Heart left ventricle (tissue), 16 donors: ENCODE results near the gene DHCR7. TPM values are rescaled to one million over a fixed set of nuclear protein-coding genes. Genes with fewer than 3 reads are reported as not detected.

Source experiments
- ATAC-seq, 4 donors: fragments of 200-7000 bp; cut with Tn5 transposase; one replicate each; pipeline ENCODE4 v1.9.1; 2020 to 2022; ENCODE audit warnings: moderate library complexity in 4 of 4, mild to moderate bottlenecking in 3 of 4, moderate number of reproducible peaks in 1 of 4
- DNase-seq, 5 donors: peaks; one replicate each; pipeline ENCODE4 v3.0.0-alpha.2; 2020
- H3K27ac ChIP-seq, 12 donors: fragments of 200-600 bp; sonication (generic) in 4 of 12; one replicate each; pipeline versions ENCODE4 v1.5.0 to v1.8.0; 2016 to 2022; ENCODE audit warnings: mild to moderate bottlenecking in 2 of 12
- H3K27me3 ChIP-seq, 9 donors: fragments of 200-600 bp; sonication (generic) in 2 of 9; one replicate each; pipeline versions ENCODE4 v1.5.1 to v1.8.0; 2016 to 2022; ENCODE audit warnings: mild to moderate bottlenecking in 3 of 9
- H3K36me3 ChIP-seq, 9 donors: fragments of 200-600 bp; sonication (generic) in 2 of 9; one replicate each; pipeline versions ENCODE4 v1.5.0 to v1.8.0; 2018 to 2022; ENCODE audit warnings: mild to moderate bottlenecking in 2 of 9
- H3K4me1 ChIP-seq, 12 donors: fragments of 200-600 bp; sonication (generic) in 4 of 12; one replicate each; pipeline versions ENCODE4 v1.5.0 to v1.8.0; 2016 to 2022; ENCODE audit warnings: mild to moderate bottlenecking in 3 of 12
- H3K4me3 ChIP-seq, 12 donors: fragments of 200-600 bp; sonication (generic) in 4 of 12; one replicate each; pipeline versions ENCODE4 v1.5.0 to v1.8.0; 2017 to 2022; ENCODE audit warnings: mild to moderate bottlenecking in 9 of 12, moderate library complexity in 4 of 12
- H3K9me3 ChIP-seq, 12 donors: fragments of 200-600 bp; sonication (generic) in 4 of 12; one replicate each; pipeline versions ENCODE4 v1.5.0 to v1.8.0; 2016 to 2022; ENCODE audit warnings: mild to moderate bottlenecking in 1 of 12
- CTCF ChIP-seq, 12 donors: fragments of 200-600 bp; sonication (generic) in 4 of 12; IDR thresholded peaks; one replicate each; pipeline versions ENCODE4 v1.5.0 to v1.8.0; 2018 to 2022; ENCODE audit warnings: antibody characterized with exemption in 12 of 12, mild to moderate bottlenecking in 5 of 12
- POLR2A ChIP-seq, 2 donors: fragments of 450-650 bp; IDR thresholded peaks; one replicate each; pipeline ENCODE4 v1.6.1; 2017; ENCODE audit warnings: antibody characterized with exemption in 2 of 2, mild to moderate bottlenecking in 2 of 2, moderate library complexity in 2 of 2
- WGBS, 4 donors: extraction: QIAGEN DNeasy Blood & Tissue Kit in 2 of 4; methylation state at CpG; one replicate each; pipeline versions ENCODE4 v1.1.5 to v1.1.7; 2013 to 2018; 5-methylcytosine and 5-hydroxymethylcytosine counted together
- intact Hi-C, 10 donors: fragments of 100-400 bp; cut with DNase I; formaldehyde crosslinking; loops; one replicate each; pipeline versions ENCODE4 v1.11.1 to v1.14.2; 2022
- polyA plus RNA-seq, 2 donors: library from polyadenylated mRNA; stranded (reverse); fragments of 200-250 nt; gene quantifications; one replicate each; pipeline ENCODE4 v1.2.3, GENCODE V29; 2013
- total RNA-seq, 9 donors: library from RNA; depleted of rRNA in 2 of 9; stranded (reverse); fragments of >200 nt in 2 of 9; fragmentation: NEBNext Ultra II Directional in 3 of 9; extraction: Animal tissue kit (Norgen Biotek cat#: 25700) in 3 of 9; gene quantifications; one replicate each; pipeline versions ENCODE4 v1.1.0 to v1.2.4, GENCODE V29; 2016 to 2023
- donor health status: ischemic (EF 13 %, LVEDD 7.1; RV severe dilation, severe dysfunction).
- donor health status: healthy with polysubstance abuse.
- donor health status: DM: no; HTN: yes; CAD: no.
- donor health status: DM: no; HTN: no; CAD: no.
- donor health status: ischemic (EF 25% LVEDD 6.9; RV normal size, moderate dysfunction).
- donor health status: ischemic (EF 25% LVEDD 5.7; RV mildly dilated, moderate dysfunction).
- donor health status: healthy.
- donor health status: DM: yes; HTN: yes; CAD: no.
- donor health status: ischemic (EF 35%, LVEDD 5.7; RV mildly dilated, moderate dysfunction).
- donor health status: nonischemic (EF 11% LVEDD 7.7; RV severe dilation, severe dysfunction).
- donor health status: DM: yes; HTN: yes; CAD: no.
- donor health status: PGD.
- donor health status: ischemic (EF 29% LVEDD 5.4; RV normal size, mild dysfunction).
- donor health status: nonischemic (EF 23%, LVEDD 6.1; RV moderate dilation, normal function).

The DHCR7 gene
- total and polyA plus RNA-seq, 11 donors: 12.6 to 44.5 (median 25.8) TPM

GRCh38 chr11:71396548-71397123 is 51.6 kb downstream of the DHCR7 start:
- Histone ChIP-seq H3K4me3 (no peak overlapping the region), H3K27me3 (peaks cover 0 to 50% (median 7%) of the 10 kb centered on the region in 9 donors), H3K36me3 (no peaks in the 10 kb centered on the region), H3K27ac (no peak overlapping the region), H3K4me1 (no peaks in the 10 kb centered on the region), H3K9me3 (no peaks in the 10 kb centered on the region)
- WGBS, 4 donors: 87 to 98% (median 89%) methylated on average over 6 to 16 of the region's 16 CpGs
- DNase-seq (no peak), ATAC-seq (no peak)
- TF ChIP-seq POLR2A (IDR thresholded peaks at IDR 0.05) (no peak), CTCF (IDR thresholded peaks at IDR 0.05) (no peak)
- intact Hi-C loops: no loop called here

GRCh38 chr11:71395774-71396173 is 52.4 kb downstream of the DHCR7 start:
- Histone ChIP-seq H3K36me3 (no peaks in the 10 kb centered on the region), H3K27me3 (peaks cover 0 to 50% (median 7%) of the 10 kb centered on the region in 9 donors), H3K4me1 (no peaks in the 10 kb centered on the region), H3K4me3 (no peak overlapping the region), H3K9me3 (no peaks in the 10 kb centered on the region), H3K27ac (no peak overlapping the region)
- DNase-seq (no peak), ATAC-seq (no peak)
- intact Hi-C loops: no loop called here
- TF ChIP-seq POLR2A (IDR thresholded peaks at IDR 0.05): no peak
- TF ChIP-seq CTCF (IDR thresholded peaks at IDR 0.05): no peak
- 88 to 92% (median 89%) methylated on average over 7 of the region's 7 CpGs for WGBS, 4 donors

GRCh38 chr11:71395263-71395560 is 53.0 kb downstream of the DHCR7 start:
- H3K27me3 ChIP-seq: peaks cover 0 to 53% (median 7%) of the 10 kb centered on the region in 9 donors
- DNase-seq (no peak), ATAC-seq (no peak)
- H3K9me3 ChIP-seq: no peaks in the 10 kb centered on the region
- 36 to 59% (median 46%) methylated on average over 6 to 7 of the region's 7 CpGs for WGBS, 4 donors
- H3K4me3 ChIP-seq: no peak overlapping the region
- H3K27ac ChIP-seq: no peak overlapping the region
- H3K36me3 ChIP-seq: no peaks in the 10 kb centered on the region
- TF ChIP-seq POLR2A (IDR thresholded peaks at IDR 0.05) (no peak), CTCF (IDR thresholded peaks at IDR 0.05) (no peak)
- H3K4me1 ChIP-seq: no peaks in the 10 kb centered on the region
- intact Hi-C loops: no loop called here

GRCh38 chr11:71393283-71393682 is 54.9 kb downstream of the DHCR7 start:
- Histone ChIP-seq H3K36me3 (no peaks in the 10 kb centered on the region), H3K27ac (no peak overlapping the region), H3K27me3 (peaks cover 0 to 72% (median 7%) of the 10 kb centered on the region in 9 donors), H3K9me3 (no peaks in the 10 kb centered on the region), H3K4me3 (no peak overlapping the region), H3K4me1 (no peaks in the 10 kb centered on the region)
- ATAC-seq (no peak), DNase-seq (no peak)
- TF ChIP-seq CTCF (IDR thresholded peaks at IDR 0.05) (no peak), POLR2A (IDR thresholded peaks at IDR 0.05) (no peak)
- 79 to 88% (median 85%) methylated on average over 2 of the region's 2 CpGs for WGBS, 4 donors
- intact Hi-C loops: no loop called here
